K562 (cell line): ENCODE results near the gene PARD3B. TPM values are rescaled to one million over a fixed set of nuclear protein-coding genes. Genes with fewer than 3 reads are reported as not detected.

Source experiments
- ATAC-seq: fragments of 200-7000 bp; cut with Tn5 transposase; 3 replicates; pipeline ENCODE4 v1.9.1; 2020; ENCODE audit warnings: moderate library complexity
- BruUV-seq: library from RNA; stranded (reverse); fragments of 400-500 nt; replicated peaks from 2 replicates; lab custom pipeline; 2021; lab: Mats Ljungman, UMichigan
- CTCF ChIA-PET: fragments of 300-600 bp; formaldehyde crosslinking; extraction: SDS; loops from one replicate; lab custom pipeline; 2021; ENCODE audit warnings: low intra/inter-chr PET ratio; lab: Yijun Ruan, JAX
- POLR2A ChIA-PET: fragments of 300-600, 350-650 bp; sonication (Branson Sonifier 250); formaldehyde crosslinking; extraction: SDS; loops from one replicate; lab custom pipeline; 2021; ENCODE audit warnings: antibody characterized with exemption, inconsistent platforms; lab: Yijun Ruan, JAX
- DNase-seq, 4 experiments: peaks; one replicate each; pipeline versions ENCODE4 v3.0.0 to v3.0.0-alpha.2; 2011 to 2018; ENCODE audit warnings: low spot score in 3 of 4, mixed read lengths in 3 of 4; ENCODE audit errors: extremely low read depth in 1 of 4
- FAIRE-seq: peaks from 2 replicates; lab custom pipeline; 2011; peaks lifted over from hg19 to GRCh38; lab: Jason Lieb, UNC
- H2AFZ ChIP-seq: 2 replicates; pipeline ENCODE4 v1.6.0; 2011; ENCODE audit warnings: low read depth, low read length, control low read depth, inconsistent platforms
- H3K27ac ChIP-seq: fragments of 200-600 bp; 3 replicates; pipeline ENCODE4 v1.8.0; 2011; ENCODE audit warnings: low read depth, mild to moderate bottlenecking, control low read depth, inconsistent platforms, low read length, moderate library complexity, mixed read lengths; ENCODE audit errors: extremely low read depth
- H3K27me3 ChIP-seq, 2 experiments: fragments of 300-600 bp in 1 of 2; 2 replicates in 1 of 2; 3 replicates in 1 of 2; pipeline versions ENCODE4 v1.6.0 to v1.8.0; 2011; ENCODE audit warnings: inconsistent platforms in 2 of 2, low read length in 2 of 2, mild to moderate bottlenecking in 1 of 2, mixed read lengths in 1 of 2, moderate library complexity in 1 of 2; ENCODE audit not compliant: control insufficient read depth in 2 of 2, insufficient read depth in 2 of 2
- H3K36me3 ChIP-seq: fragments of 300-600 bp; 3 replicates; pipeline ENCODE4 v1.8.0; 2011; ENCODE audit warnings: mild to moderate bottlenecking, low read length, inconsistent platforms; ENCODE audit not compliant: control insufficient read depth, insufficient read depth
- H3K4me1 ChIP-seq, 2 experiments: fragments of 200-600 bp in 1 of 2; replicated peaks in 1 of 2; 2 replicates in 1 of 2; 3 replicates in 1 of 2; pipeline versions ENCODE4 v1.5.1 to v1.8.0; 2011; ENCODE audit warnings: inconsistent platforms in 2 of 2, low read length in 2 of 2, mild to moderate bottlenecking in 1 of 2, mixed read lengths in 1 of 2, moderate library complexity in 1 of 2; ENCODE audit not compliant: control insufficient read depth in 2 of 2, insufficient read depth in 2 of 2
- H3K4me2 ChIP-seq: 2 replicates; pipeline ENCODE4 v1.6.1; 2011; ENCODE audit warnings: low read length, control low read depth, inconsistent platforms, mixed read lengths; ENCODE audit not compliant: insufficient read depth
- H3K4me3 ChIP-seq: fragments of 200-600 bp; sonication (generic), shearing (Covaris generic); 2 replicates; pipeline ENCODE4 v1.5.1; 2016; ENCODE audit warnings: control low read depth, inconsistent platforms
- H3K79me2 ChIP-seq: fragments of 200-600 bp; 3 replicates; pipeline ENCODE4 v1.8.0; 2011; ENCODE audit warnings: low read length, inconsistent platforms; ENCODE audit not compliant: control insufficient read depth, insufficient read depth
- H3K9ac ChIP-seq, 2 experiments: 2 replicates each; pipeline versions ENCODE4 v1.6.0 to v1.6.1; 2011; ENCODE audit warnings: low read depth in 2 of 2, low read length in 2 of 2, control low read depth in 1 of 2, inconsistent platforms in 1 of 2, mild to moderate bottlenecking in 1 of 2, mixed read lengths in 1 of 2; ENCODE audit not compliant: insufficient read depth in 1 of 2
- H3K9me1 ChIP-seq: one replicate; pipeline ENCODE4 v1.6.0; 2011; ENCODE audit warnings: inconsistent platforms, mild to moderate bottlenecking, low read length, moderate library complexity; ENCODE audit not compliant: control insufficient read depth, insufficient read depth
- H3K9me3 ChIP-seq: replicated peaks from 2 replicates; pipeline ENCODE4 v1.5.1; 2011; ENCODE audit warnings: low read depth, low read length, inconsistent platforms; ENCODE audit not compliant: control insufficient read depth, insufficient read depth
- H4K20me1 ChIP-seq: replicated peaks from 2 replicates; pipeline ENCODE4 v1.6.1; 2011; ENCODE audit warnings: low read length, inconsistent platforms, mixed read lengths; ENCODE audit not compliant: control insufficient read depth, insufficient read depth
- ASH1L ChIP-seq: fragments of 450-650 bp; IDR thresholded peaks from 2 replicates; pipeline ENCODE4 v1.6.1; 2018; ENCODE audit warnings: borderline replicate concordance, mild to moderate bottlenecking, low read depth; ENCODE audit not compliant: partially characterized antibody
- DPF2 ChIP-seq: fragments of 450-650 bp; IDR thresholded peaks from 2 replicates; pipeline ENCODE4 v1.6.1; 2016
- SRF ChIP-seq, 2 experiments: fragments of 250-450, 450-650 bp in 1 of 2; sonication (Bioruptor Pico) in 1 of 2; sonication (generic) in 1 of 2; formaldehyde crosslinking; IDR thresholded peaks; 2 replicates each; pipeline versions ENCODE4 v1.5.0 to v1.5.1; 2020 to 2022; ENCODE audit warnings: mild to moderate bottlenecking in 1 of 2, missing genetic modification reagents in 1 of 2
- ZBTB17 ChIP-seq: fragments of 450-650 bp; formaldehyde crosslinking; IDR thresholded peaks from 2 replicates; pipeline ENCODE4 v1.4.0; 2020; ENCODE audit warnings: mild to moderate bottlenecking
- ZNF175 ChIP-seq: fragments of 200-800 bp; sonication (Bioruptor generic); IDR thresholded peaks from 2 replicates; pipeline ENCODE4 v1.6.1; 2016; ENCODE audit warnings: low read depth, mild to moderate bottlenecking, missing genetic modification characterization, missing compliant biosample characterization
- ZNF764 ChIP-seq: fragments of 250-450 bp; sonication (Bioruptor Pico); IDR thresholded peaks from 2 replicates; pipeline ENCODE4 v1.4.0; 2020; ENCODE audit warnings: low read depth, mild to moderate bottlenecking, moderate library complexity
- WGBS: fragments of 100-300 bp; shearing (Covaris generic); methylation state at CpG from one replicate; pipeline ENCODE4 v1.1.6; 2016; ENCODE audit warnings: low coverage, mixed read lengths; ENCODE audit not compliant: insufficient coverage; ENCODE audit errors: missing lambda C conversion rate; 5-methylcytosine and 5-hydroxymethylcytosine counted together
- in situ Hi-C: fragments of 300-500 bp; cut with MboI; formaldehyde crosslinking; loops from 4 replicates; pipeline ENCODE4 v1.15.0; 2018; ENCODE audit warnings: inconsistent platforms, mixed read lengths
- intact Hi-C: fragments of 100-400 bp; cut with micrococcal nuclease; formaldehyde crosslinking; loops from 2 replicates; pipeline ENCODE4 v1.14.2; 2022
- polyA plus RNA-seq, 8 experiments: library from polyadenylated mRNA; depleted of rRNA in 4 of 8; stranded (reverse) in 5 of 8; unstranded in 3 of 8; fragments of >200 nt; fragmentation: Nextera tagmentation in 2 of 8; fragmentation: Illumina TruSeq in 1 of 8; extraction: Ambion mirVana in 2 of 8; extraction: Trizol in 1 of 8; gene quantifications; 2 replicates each; pipeline versions ENCODE4 v1.2.1 to v1.2.3, GENCODE V29; 2011 to 2014; ENCODE audit warnings: inconsistent platforms in 1 of 8, missing spikeins in 1 of 8
- total RNA-seq, 7 experiments: library from RNA; depleted of rRNA in 6 of 7; stranded (reverse); fragments of >200 nt in 6 of 7; fragmentation: Illumina TruSeq in 2 of 7; extraction: Trizol in 2 of 7; gene quantifications; 2 replicates each; pipeline versions ENCODE4 v1.2.1 to v1.2.3, GENCODE V29; 2011 to 2021; ENCODE audit warnings: low replicate concordance in 1 of 7
- TF ChIP-seq, protein P1 (sequence below): IDR thresholded peaks from 3 replicates; pipeline ENCODE4 v1.6.1; 2011; ENCODE audit warnings: borderline replicate concordance, mild to moderate bottlenecking; ENCODE audit not compliant: insufficient read length, insufficient read depth
- TF ChIP-seq, protein P2 (sequence below), 2 experiments: fragments of 450-650 bp; IDR thresholded peaks; 2 replicates each; pipeline ENCODE4 v1.6.1; 2016; ENCODE audit warnings: mild to moderate bottlenecking in 2 of 2, borderline replicate concordance in 1 of 2, low read depth in 1 of 2, moderate library complexity in 1 of 2
- TF ChIP-seq, protein P3 (sequence below): sonication (generic); formaldehyde crosslinking; IDR thresholded peaks from 2 replicates; pipeline ENCODE4 v1.9.0; 2022; ENCODE audit warnings: mild to moderate bottlenecking, missing genetic modification reagents

Gene PARD3B
- total and polyA plus RNA-seq, 9 of the 15 experiments (the other 6 are each of a cell fraction or from before 2014, with no cell fraction given), result 0.15 to 3.0 (median 1.1) TPM

DNA sequence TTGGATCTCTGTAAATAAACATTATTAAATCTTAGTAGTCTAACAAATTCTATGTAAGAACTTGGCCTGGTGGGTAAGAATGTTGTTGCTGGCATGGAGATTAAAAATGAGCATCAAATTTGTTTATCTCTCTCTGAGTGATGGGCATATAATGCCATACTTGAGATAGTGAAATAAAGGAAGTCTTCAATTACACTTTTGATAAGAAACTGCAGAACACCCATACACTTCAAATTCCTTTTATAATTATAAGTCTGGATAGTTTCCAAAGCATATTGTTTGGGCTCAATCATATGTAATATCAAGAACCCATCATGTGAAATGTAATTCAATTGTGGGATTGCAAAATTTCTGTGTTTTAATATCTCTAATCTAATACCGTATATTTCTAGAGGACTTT, 47.4 kb upstream of the PARD3B start:
- Histone ChIP-seq H3K27ac (no peak overlapping the region), H4K20me1 (no peaks in the 10 kb centered on the region), H3K36me3 (no peaks in the 10 kb centered on the region), H2AFZ (no peak overlapping the region), H3K4me2 (no peak overlapping the region), H3K9ac (no peak overlapping the region), H3K4me1 (no peaks in the 10 kb centered on the region), H3K9me1 (no peaks in the 10 kb centered on the region), H3K4me3 (no peak overlapping the region), H3K9me3 (no peaks in the 10 kb centered on the region), H3K27me3 (no peaks in the 10 kb centered on the region), H3K79me2 (no peaks in the 10 kb centered on the region)
- ChIA-PET POLR2A (no interaction called here), CTCF (no interaction called here)
- DNase-seq, result no peak
- no peak for FAIRE-seq
- intact Hi-C loops, result no loop called here
- ATAC-seq, result no peak
- in situ Hi-C loops, result no loop called here
- 15% methylated on average over 1 of the region's 1 CpG for WGBS
- TF ChIP-seq SRF (CRISPR knock-in tag; IDR thresholded peaks at IDR 0.05) (no peak), ZBTB17 (no peak), ZNF175 (CRISPR knock-in tag) (no peak), ASH1L (no peak), ZNF764 (CRISPR knock-in tag) (no peak), DPF2 (no peak)
- TF ChIP-seq, protein P1, sequence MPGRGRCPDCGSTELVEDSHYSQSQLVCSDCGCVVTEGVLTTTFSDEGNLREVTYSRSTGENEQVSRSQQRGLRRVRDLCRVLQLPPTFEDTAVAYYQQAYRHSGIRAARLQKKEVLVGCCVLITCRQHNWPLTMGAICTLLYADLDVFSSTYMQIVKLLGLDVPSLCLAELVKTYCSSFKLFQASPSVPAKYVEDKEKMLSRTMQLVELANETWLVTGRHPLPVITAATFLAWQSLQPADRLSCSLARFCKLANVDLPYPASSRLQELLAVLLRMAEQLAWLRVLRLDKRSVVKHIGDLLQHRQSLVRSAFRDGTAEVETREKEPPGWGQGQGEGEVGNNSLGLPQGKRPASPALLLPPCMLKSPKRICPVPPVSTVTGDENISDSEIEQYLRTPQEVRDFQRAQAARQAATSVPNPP, result no peak
- TF ChIP-seq, protein P2, sequence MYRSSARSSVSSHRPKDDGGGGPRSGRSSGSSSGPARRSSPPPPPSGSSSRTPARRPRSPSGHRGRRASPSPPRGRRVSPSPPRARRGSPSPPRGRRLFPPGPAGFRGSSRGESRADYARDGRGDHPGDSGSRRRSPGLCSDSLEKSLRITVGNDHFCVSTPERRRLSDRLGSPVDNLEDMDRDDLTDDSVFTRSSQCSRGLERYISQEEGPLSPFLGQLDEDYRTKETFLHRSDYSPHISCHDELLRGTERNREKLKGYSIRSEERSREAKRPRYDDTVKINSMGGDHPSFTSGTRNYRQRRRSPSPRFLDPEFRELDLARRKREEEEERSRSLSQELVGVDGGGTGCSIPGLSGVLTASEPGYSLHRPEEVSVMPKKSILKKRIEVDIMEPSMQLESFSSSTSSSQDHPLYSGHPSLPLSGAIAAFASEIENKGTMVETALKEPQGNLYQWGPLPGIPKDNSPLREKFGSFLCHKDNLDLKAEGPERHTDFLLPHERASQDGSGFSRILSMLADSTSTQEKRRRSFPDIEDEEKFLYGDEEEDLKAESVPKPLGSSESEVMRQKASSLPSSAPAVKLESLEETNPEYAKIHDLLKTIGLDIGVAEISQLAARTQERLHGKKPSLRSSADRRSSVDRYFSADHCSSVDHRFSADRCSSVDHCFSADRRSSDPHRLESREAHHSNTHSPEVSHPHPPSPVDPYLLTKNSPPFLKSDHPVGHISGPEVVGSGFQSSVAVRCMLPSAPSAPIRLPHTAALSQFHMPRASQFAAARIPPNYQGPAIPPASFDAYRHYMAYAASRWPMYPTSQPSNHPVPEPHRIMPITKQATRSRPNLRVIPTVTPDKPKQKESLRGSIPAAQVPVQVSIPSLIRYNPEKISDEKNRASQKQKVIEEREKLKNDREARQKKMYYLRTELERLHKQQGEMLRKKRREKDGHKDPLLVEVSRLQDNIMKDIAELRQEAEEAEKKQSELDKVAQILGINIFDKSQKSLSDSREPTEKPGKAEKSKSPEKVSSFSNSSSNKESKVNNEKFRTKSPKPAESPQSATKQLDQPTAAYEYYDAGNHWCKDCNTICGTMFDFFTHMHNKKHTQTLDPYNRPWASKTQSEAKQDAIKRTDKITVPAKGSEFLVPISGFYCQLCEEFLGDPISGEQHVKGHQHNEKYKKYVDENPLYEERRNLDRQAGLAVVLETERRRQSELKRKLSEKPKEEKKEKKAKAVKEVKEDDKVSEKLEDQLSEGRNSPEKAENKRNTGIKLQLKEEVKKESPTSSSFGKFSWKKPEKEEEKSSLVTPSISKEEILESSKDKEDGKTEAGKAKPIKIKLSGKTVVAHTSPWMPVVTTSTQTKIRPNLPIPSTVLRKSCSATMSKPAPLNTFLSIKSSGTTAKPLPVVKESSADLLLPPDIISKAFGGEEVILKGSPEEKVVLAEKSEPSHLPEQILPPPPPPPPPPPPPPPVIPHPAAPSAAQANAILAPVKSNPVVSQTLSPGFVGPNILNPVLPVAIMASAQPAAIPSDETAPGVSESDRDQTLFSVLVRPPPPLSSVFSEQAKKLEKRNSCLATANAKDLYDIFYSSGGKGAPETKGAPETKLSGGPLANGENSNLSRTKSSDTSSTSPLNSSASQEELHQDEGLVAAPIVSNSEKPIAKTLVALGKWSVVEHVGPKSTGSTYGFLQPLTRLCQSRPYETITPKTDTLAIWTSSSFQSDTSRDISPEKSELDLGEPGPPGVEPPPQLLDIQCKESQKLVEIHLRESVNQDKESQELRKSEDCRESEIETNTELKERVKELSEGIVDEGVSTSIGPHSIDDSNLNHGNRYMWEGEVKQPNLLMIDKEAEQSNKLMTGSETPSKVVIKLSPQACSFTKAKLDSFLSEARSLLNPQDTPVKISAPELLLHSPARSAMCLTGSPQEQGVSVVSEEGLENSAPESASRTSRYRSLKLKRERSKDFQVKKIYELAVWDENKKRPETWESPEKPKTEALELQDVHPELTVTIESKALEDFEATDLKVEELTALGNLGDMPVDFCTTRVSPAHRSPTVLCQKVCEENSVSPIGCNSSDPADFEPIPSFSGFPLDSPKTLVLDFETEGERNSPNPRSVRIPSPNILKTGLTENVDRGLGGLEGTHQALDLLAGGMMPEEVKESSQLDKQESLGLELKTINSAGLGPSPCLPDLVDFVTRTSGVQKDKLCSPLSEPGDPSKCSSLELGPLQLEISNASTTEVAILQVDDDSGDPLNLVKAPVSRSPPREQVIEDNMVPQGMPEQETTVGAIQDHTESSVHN (IDR thresholded peaks at IDR 0.05; ENCODE audit: borderline replicate concordance in 1 of 2, low read depth in 1 of 2), result no peak
- TF ChIP-seq, protein P3, sequence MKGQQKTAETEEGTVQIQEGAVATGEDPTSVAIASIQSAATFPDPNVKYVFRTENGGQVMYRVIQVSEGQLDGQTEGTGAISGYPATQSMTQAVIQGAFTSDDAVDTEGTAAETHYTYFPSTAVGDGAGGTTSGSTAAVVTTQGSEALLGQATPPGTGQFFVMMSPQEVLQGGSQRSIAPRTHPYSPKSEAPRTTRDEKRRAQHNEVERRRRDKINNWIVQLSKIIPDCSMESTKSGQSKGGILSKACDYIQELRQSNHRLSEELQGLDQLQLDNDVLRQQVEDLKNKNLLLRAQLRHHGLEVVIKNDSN (CRISPR knock-in tag), result no peak
- no TSS peak for BruUV-seq
